Osteoblast (primary cell): Measurements from ENCODE around the gene OR10H4. TPM values are rescaled to one million over a fixed set of nuclear protein-coding genes. Genes with fewer than 3 reads are reported as not detected.

Source experiments
- DNase-seq: peaks from one replicate; pipeline ENCODE4 v3.0.0; 2011; ENCODE audit warnings: low spot score, mixed read lengths; ENCODE audit not compliant: insufficient read length; ENCODE audit errors: missing footprints
- H2AFZ ChIP-seq: 2 replicates; pipeline ENCODE4 v1.6.0; 2011; ENCODE audit warnings: mild to moderate bottlenecking, low read length
- H3K27ac ChIP-seq: 2 replicates; pipeline ENCODE4 v1.5.1; 2011; ENCODE audit warnings: mild to moderate bottlenecking, low read depth, low read length, moderate library complexity
- H3K27me3 ChIP-seq: 2 replicates; pipeline ENCODE4 v1.6.0; 2012; ENCODE audit warnings: mild to moderate bottlenecking, control low read depth, inconsistent platforms, low read length, moderate library complexity; ENCODE audit not compliant: insufficient read depth
- H3K36me3 ChIP-seq: 2 replicates; pipeline ENCODE4 v1.5.1; 2011; ENCODE audit warnings: mild to moderate bottlenecking, low read length, control low read depth, moderate library complexity; ENCODE audit not compliant: insufficient read depth
- H3K4me1 ChIP-seq: 2 replicates; pipeline ENCODE4 v1.5.1; 2011; ENCODE audit warnings: mild to moderate bottlenecking, low read length, control low read depth, moderate library complexity; ENCODE audit not compliant: insufficient read depth
- H3K4me2 ChIP-seq: 2 replicates; pipeline ENCODE4 v1.6.0; 2011; ENCODE audit warnings: mild to moderate bottlenecking, low read length; ENCODE audit not compliant: insufficient read depth
- H3K4me3 ChIP-seq: fragments of 200-600 bp; sonication (generic); 3 replicates; pipeline ENCODE4 v1.5.1; 2012; ENCODE audit warnings: mild to moderate bottlenecking, low read length, inconsistent platforms; ENCODE audit not compliant: insufficient read depth
- H3K79me2 ChIP-seq: 2 replicates; pipeline ENCODE4 v1.6.0; 2012; ENCODE audit warnings: mild to moderate bottlenecking, low read length, control low read depth, inconsistent platforms; ENCODE audit not compliant: insufficient read depth
- H3K9me3 ChIP-seq: 2 replicates; pipeline ENCODE4 v1.5.1; 2011; ENCODE audit warnings: low read depth, low read length, control low read depth
- H4K20me1 ChIP-seq: 2 replicates; pipeline ENCODE4 v1.6.0; 2012; ENCODE audit warnings: mild to moderate bottlenecking, low read length, control low read depth; ENCODE audit not compliant: insufficient read depth
- total RNA-seq: library from RNA; depleted of rRNA; stranded (reverse); fragments of >200 nt; gene quantifications from 2 replicates; pipeline ENCODE4 v1.2.3, GENCODE V29; 2012
- TF ChIP-seq, protein P1 (sequence below): IDR thresholded peaks from 2 replicates; pipeline ENCODE4 v1.5.1; 2011; ENCODE audit warnings: mild to moderate bottlenecking, low read depth, low read length, moderate library complexity; ENCODE audit errors: extremely low read depth

The OR10H4 gene
- total RNA-seq, 1 donor, result not detected

DNA sequence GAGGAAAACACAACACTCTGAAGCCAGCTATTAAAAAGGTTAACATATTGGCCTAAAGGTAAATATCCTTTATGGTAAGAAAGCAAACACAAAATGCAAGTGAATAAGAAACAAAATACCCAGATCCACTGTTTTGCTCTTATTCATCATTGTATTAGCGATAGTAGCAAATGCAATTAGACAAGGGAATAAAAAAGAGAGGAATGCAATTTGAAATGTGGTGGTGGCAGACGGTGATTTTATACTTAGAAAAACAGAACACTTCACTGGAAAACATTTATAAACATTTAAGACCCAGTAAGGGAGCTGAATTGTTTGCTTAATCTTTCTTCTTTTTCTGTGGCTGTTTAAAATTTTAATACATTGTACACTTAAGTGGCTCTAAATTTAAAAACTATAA, 33.7 kb upstream of the OR10H4 start:
- Histone ChIP-seq H4K20me1 (no peaks in the 10 kb centered on the region), H3K27ac (no peak overlapping the region), H2AFZ (no peak overlapping the region), H3K4me1 (no peaks in the 10 kb centered on the region), H3K36me3 (no peaks in the 10 kb centered on the region), H3K4me3 (no peak overlapping the region), H3K9me3 (no peaks in the 10 kb centered on the region), H3K27me3 (peaks cover 15% of the 10 kb centered on the region), H3K79me2 (no peaks in the 10 kb centered on the region), H3K4me2 (no peak overlapping the region)
- TF ChIP-seq, protein P1, sequence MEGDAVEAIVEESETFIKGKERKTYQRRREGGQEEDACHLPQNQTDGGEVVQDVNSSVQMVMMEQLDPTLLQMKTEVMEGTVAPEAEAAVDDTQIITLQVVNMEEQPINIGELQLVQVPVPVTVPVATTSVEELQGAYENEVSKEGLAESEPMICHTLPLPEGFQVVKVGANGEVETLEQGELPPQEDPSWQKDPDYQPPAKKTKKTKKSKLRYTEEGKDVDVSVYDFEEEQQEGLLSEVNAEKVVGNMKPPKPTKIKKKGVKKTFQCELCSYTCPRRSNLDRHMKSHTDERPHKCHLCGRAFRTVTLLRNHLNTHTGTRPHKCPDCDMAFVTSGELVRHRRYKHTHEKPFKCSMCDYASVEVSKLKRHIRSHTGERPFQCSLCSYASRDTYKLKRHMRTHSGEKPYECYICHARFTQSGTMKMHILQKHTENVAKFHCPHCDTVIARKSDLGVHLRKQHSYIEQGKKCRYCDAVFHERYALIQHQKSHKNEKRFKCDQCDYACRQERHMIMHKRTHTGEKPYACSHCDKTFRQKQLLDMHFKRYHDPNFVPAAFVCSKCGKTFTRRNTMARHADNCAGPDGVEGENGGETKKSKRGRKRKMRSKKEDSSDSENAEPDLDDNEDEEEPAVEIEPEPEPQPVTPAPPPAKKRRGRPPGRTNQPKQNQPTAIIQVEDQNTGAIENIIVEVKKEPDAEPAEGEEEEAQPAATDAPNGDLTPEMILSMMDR, result no peak
- no peak for DNase-seq

DNA sequence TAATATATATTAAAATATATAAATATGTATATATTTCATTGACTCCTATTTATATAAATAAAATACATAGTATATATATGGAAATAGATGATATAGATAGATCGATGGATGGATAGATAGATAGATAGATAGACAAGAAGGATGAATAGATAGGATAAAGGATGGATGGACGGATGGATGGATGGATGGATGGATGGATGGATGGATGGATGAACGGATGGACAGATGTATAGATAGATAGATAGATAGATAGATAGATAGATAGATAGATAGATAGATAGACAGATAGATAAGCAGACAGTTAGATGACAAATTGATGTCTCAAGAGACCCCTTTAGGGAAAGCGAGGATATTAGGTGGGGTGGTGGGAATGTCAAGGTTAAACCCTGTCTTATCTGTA, 29.6 kb upstream of the OR10H4 start:
- no peaks in the 10 kb centered on the region for H3K79me2 ChIP-seq
- TF ChIP-seq, protein P1, result no peak
- H4K20me1 ChIP-seq, result no peaks in the 10 kb centered on the region
- no peak for DNase-seq
- H3K27ac ChIP-seq, result no peak overlapping the region
- no peaks in the 10 kb centered on the region for H3K36me3 ChIP-seq
- H3K9me3 ChIP-seq, result no peaks in the 10 kb centered on the region
- no peak overlapping the region for H3K4me2 ChIP-seq
- no peaks in the 10 kb centered on the region for H3K4me1 ChIP-seq
- H3K4me3 ChIP-seq, result no peak overlapping the region
- H3K27me3 ChIP-seq, result no peaks in the 10 kb centered on the region
- H2AFZ ChIP-seq, result no peak overlapping the region

DNA sequence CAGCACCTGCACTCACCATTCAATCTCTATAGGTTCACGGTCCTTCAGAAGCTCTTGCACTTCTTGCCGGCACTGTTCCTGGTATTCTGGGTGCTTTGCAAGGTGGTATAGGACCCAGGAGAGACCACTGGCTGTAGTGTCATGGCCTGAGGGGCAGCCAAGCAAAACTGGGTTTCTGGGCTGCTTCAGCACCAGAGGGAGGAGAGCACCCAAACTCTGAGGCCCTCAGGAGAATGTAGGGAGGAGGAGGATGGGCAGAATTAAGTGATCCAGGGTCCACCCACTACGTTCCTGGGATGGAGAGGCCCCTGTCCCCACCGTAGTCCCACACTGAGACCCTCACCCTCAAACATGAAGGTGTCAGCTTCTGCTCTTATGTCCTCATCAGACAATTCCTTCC, 26.8 kb upstream of the OR10H4 start:
- no peak for DNase-seq
- Histone ChIP-seq H3K79me2 (no peaks in the 10 kb centered on the region), H3K27ac (no peak overlapping the region), H3K36me3 (no peaks in the 10 kb centered on the region), H3K4me2 (no peak overlapping the region), H4K20me1 (no peaks in the 10 kb centered on the region), H3K4me3 (no peak overlapping the region), H3K27me3 (no peaks in the 10 kb centered on the region), H3K9me3 (no peaks in the 10 kb centered on the region), H2AFZ (no peak overlapping the region), H3K4me1 (no peaks in the 10 kb centered on the region)
- TF ChIP-seq, protein P1, result no peak

DNA sequence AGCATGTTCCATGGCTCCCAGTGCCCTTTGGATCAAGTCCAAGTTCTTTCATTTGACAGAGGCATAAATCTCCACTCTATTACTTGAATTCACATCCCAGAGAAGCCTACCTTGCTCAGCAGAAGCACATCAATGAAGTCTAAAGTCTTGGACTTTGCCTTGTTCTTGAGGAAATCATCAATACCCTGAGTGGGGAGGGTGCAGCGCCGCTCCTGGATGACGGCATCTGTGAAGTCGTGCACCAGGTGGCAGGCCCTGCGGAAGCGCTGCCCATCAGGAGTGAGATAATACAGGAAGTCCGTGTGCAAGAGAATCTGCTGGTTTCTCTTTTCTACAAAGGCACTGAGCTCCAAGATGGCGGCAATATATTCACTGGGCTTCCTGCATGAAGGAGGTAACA, 25.1 kb upstream of the OR10H4 start:
- DNase-seq, result no peak
- H2AFZ ChIP-seq, result no peak overlapping the region
- no peaks in the 10 kb centered on the region for H3K36me3 ChIP-seq
- no peaks in the 10 kb centered on the region for H3K27me3 ChIP-seq
- H3K4me1 ChIP-seq, result no peaks in the 10 kb centered on the region
- H3K27ac ChIP-seq, result no peak overlapping the region
- H3K4me2 ChIP-seq, result no peak overlapping the region
- H3K4me3 ChIP-seq, result no peak overlapping the region
- TF ChIP-seq, protein P1, result no peak
- H4K20me1 ChIP-seq, result no peaks in the 10 kb centered on the region
- H3K79me2 ChIP-seq, result no peaks in the 10 kb centered on the region
- H3K9me3 ChIP-seq, result no peaks in the 10 kb centered on the region
